Measurements from ENCODE around the gene KCNIP4. TPM values are rescaled to one million over a fixed set of nuclear protein-coding genes. Genes with fewer than 3 reads are reported as not detected.
A peak's percentile ranks its signal among the peaks of the same experiment; 100 is the strongest.

KCNIP4 gene
- total RNA-seq, 1 donor from 2014 or later = 0.17 TPM

GRCh38 chr4:21320034-21320433 lies 628.5 kb downstream of the KCNIP4 start:
- DNase-seq (ENCODE audit: low read depth) = no peak
- no peak overlapping the region for H3K4me3 ChIP-seq (ENCODE audit: low read depth, low read length)
- TF ChIP-seq CTCF (conservative IDR thresholded peaks at IDR 0.05; ENCODE audit: low read depth, low read length) = no peak

GRCh38 chr4:21307709-21308108 lies 640.9 kb downstream of the KCNIP4 start:
- DNase-seq (ENCODE audit: low read depth) = no peak
- no peak overlapping the region for H3K4me3 ChIP-seq (ENCODE audit: low read depth, low read length)
- TF ChIP-seq CTCF (conservative IDR thresholded peaks at IDR 0.05; ENCODE audit: low read depth, low read length) = no peak

GRCh38 chr4:21304540-21304887 lies 644.1 kb downstream of the KCNIP4 start:
- no peak for TF ChIP-seq CTCF (conservative IDR thresholded peaks at IDR 0.05; ENCODE audit: low read depth, low read length)
- peak overlapping the region; percentile 37 for H3K4me3 ChIP-seq (ENCODE audit: low read depth, low read length)
- DNase-seq (ENCODE audit: low read depth) = no peak

DNA sequence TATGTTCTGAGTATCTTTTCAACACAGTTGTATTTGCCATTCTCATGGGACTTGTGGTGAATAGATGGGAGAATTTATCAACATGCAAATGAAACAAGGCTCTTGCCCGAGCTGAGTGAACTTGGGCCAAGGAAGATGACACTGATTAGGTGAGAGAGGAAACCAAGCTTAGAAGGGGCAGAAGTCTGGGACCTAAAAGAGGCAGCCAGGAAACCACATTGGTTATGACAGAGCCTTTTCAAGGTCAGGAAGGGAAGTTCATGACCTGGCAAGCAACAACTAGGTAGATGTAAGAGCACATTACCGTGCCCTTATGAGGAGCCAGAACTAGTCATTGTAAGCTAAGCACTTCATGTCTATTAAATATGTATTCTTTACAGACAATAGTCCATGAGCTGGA lies 658.0 kb downstream of the KCNIP4 start:
- TF ChIP-seq CTCF (conservative IDR thresholded peaks at IDR 0.05; ENCODE audit: low read depth, low read length) = no peak
- DNase-seq (ENCODE audit: low read depth) = no peak

DNA sequence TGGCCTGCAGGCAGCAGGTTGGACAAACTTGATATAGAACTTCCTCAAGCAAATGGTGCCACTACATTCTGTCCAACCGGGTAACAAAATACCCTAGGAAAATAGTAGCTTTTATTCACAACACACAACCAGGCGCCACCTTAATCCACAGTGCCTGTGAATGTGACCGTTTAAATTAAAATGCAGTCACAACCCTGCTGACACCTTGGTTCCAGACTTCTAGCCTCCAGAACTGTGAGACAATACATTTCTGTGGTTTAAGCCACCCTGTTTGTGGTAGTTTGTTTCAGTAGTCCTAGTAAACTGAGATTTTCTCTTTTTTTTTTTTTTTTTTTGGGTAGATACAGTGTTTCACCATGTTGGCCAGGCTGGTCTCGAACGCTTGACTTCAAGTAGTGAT lies 672.5 kb downstream of the KCNIP4 start:
- no peak overlapping the region for H3K4me3 ChIP-seq (ENCODE audit: low read depth, low read length)
- TF ChIP-seq CTCF (conservative IDR thresholded peaks at IDR 0.05; ENCODE audit: low read depth, low read length) = no peak
- no peak for DNase-seq (ENCODE audit: low read depth)

More for the DNA sequence above, 658.0 kb downstream of the KCNIP4 start:
- H3K4me3 ChIP-seq (ENCODE audit: low read depth, low read length) = no peak overlapping the region

GRCh38 chr4:21271439-21272052 lies 677.0 kb downstream of the KCNIP4 start:
- no peak overlapping the region for H3K4me3 ChIP-seq (ENCODE audit: low read depth, low read length)
- TF ChIP-seq CTCF (conservative IDR thresholded peaks at IDR 0.05; ENCODE audit: low read depth, low read length) = no peak
- no peak for DNase-seq (ENCODE audit: low read depth)

DNA sequence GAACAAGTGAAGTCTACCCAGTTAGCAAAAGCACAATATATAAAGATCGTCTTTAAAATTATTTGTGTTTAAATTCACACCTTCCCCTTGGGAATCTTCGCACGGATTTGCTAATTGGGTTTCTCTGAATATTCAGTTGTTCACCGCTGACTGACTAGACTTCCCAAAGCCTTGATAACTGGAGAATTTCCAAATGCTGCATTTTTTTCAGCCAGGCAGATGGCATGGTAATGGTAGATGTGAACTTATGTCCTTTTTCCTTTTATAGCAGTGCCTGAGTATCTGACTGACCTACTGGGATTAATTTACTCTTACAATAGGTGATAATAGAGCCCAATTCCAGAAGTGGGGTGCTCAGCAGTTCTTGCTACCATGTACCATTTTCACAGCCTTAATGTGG lies 700.2 kb downstream of the KCNIP4 start:
- TF ChIP-seq CTCF (conservative IDR thresholded peaks at IDR 0.05; ENCODE audit: low read depth, low read length) = no peak
- H3K4me3 ChIP-seq (ENCODE audit: low read depth, low read length) = no peak overlapping the region
- DNase-seq (ENCODE audit: low read depth) = no peak
